HG02840 (cell line): Measurements from ENCODE around the gene MME.
"Not testable (repeated sequence)": the region's sequence is repeated elsewhere in the genome, so short reads cannot be mapped to it uniquely, and the experiment has no call there.

ENCODE experiments used
- ATAC-seq: cut with Tn5 transposase; IDR thresholded peaks from one replicate; pipeline ENCODE4 v1.9.1; 2021; ENCODE audit warnings: mild to moderate bottlenecking, moderate library complexity, moderate number of reproducible peaks; ENCODE audit not compliant: unreplicated experiment, low FRiP score

The MME gene

GRCh38 chr3:155188031-155188430 lies 107.9 kb downstream of the MME start:
- no peak for ATAC-seq

DNA sequence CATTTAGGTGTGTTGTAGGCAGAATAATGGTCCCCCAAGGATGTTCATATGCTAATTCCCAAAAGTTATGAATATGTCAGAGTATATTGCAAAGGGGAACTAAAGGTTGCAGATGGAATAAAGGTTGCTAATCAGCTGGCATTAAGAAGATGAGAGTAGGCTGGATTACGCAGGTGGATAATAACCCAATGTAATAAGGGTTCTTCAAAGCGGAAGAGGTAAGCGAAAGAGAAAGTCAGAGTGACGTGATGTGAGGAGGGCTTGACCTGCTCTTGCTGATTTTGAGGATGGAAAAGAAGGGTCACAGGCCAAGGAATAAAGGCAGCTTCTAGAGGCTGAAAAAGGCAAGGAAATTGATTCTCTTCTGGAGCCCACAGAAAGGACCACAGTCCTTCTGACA lies 109.4 kb downstream of the MME start:
- ATAC-seq = no peak

GRCh38 chr3:155190691-155191090 lies 110.6 kb downstream of the MME start:
- no peak for ATAC-seq

DNA sequence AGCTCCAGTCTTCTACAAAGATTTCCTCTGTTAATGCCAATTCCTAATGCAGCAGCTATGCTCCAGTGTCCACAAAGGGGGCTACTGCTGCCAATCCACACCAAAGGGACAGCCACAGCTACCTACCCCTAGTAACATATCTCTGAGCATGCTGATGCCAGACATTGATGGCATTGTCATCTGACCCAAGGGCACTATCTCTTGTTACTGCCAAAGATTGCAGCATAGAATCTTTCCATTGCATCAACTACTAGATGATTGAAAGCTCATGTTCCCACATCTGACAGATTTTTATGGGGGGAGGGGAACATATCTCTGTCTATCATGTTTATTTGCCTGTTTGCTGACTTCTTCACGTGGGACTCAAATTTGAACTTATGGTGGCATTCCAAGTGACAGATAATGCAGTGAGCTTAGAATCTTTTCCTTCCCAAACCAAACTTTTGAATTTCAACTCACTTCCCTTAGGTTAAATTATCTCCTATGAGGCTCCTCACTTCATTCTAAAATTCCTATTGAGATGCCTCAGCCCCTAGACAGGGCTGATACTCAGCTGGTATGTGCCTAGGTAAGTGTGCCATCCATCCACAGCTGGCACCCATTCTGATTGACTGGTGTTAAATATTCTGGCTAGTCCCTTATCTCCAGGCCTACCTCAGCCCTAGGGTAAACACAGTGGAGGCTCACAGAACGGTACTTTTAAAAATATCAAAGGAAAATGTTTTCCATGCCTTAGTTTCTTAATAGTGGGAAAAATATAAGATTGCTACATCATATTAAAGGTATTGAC lies 113.0 kb downstream of the MME start:
- ATAC-seq = no peak

DNA sequence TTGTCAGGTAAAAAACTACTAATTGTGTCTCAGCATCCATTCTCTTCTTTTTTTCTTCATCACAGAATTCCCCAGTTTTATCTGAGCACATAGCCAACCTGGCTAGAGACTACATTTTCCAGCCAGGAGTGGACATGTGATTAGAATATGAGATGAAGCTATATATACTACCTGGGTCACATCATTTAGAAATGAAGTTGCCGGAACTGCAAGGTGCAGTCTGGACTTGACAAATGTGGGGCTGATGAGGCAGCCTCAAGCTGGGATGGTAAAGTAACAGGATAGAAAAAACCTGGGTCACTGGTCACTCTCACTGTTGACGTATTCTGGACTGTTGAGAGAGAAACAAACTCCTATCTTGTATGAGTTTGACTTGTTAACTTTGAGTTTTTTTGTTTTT lies 113.7 kb downstream of the MME start:
- no peak for ATAC-seq

GRCh38 chr3:155194973-155195957 lies 115.1 kb downstream of the MME start:
- ATAC-seq = no peak

GRCh38 chr3:155196131-155197021 lies 116.3 kb downstream of the MME start:
- ATAC-seq = no peak

GRCh38 chr3:155197786-155198185 lies 117.7 kb downstream of the MME start:
- no peak for ATAC-seq

- ATAC-seq = no peak
These were observed 122.5 kb downstream of the MME start for GRCh38 chr3:155202626-155203025.

GRCh38 chr3:155204851-155205250 lies 124.7 kb downstream of the MME start:
- no peak for ATAC-seq

GRCh38 chr3:155208183-155208800 lies 128.2 kb downstream of the MME start:
- ATAC-seq = no peak

DNA sequence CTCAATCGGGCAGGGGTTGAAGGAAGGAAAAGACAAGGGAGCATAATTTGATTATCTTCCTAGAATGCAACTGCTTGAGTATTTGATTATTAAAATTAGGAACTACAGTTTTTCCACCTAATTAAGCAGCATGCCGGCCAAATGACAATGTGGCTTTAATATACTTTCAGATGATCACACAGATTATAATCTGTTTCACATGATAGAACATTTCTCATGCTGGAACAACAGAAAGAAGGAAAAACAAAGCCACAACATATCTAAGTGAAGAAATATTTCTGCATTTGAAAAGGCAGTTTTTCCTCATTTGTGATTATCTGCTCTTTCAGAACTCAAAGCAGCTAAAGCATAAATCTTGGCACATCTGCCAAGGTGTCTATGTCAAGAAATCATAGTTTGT lies 130.6 kb downstream of the MME start:
- no peak for ATAC-seq

DNA sequence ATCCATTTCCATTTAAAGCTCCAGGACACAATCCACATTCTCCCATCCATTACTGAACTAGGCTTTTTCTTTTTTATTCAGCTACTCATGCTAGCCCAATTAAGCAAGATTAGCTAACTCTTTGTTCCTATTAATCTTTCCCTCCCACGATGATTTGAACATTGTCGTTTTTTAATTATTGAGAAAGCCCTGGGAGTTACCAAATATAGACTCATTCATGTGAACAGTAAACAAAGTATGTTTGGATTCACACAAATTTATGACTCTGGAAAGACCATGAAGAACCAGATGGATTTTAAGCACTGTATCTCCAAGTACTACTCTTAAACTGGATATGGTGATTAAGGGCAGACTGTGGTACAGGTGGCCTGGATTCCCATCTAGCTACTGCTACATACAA lies 131.1 kb downstream of the MME start:
- no peak for ATAC-seq

- ATAC-seq = no peak
These were observed 131.8 kb downstream of the MME start for GRCh38 chr3:155211940-155212339.

DNA sequence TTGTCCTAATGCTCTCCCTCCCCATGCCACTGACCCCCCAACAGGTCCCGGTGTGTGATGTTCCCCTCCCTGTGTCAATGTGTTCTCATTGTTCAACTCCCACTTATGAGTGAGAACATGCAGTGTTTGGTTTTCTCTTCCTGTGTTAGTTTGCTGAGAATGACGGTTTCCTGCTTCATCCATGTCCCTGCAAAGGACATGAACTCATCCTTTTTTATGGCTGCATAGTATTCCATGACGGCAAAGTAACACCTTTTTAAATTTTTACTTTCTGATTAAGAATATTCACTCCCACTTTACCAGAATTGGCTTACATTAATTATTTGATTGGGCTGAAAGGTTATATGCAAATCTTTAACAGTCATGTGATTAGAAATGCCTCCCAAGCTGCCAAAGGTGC lies 135.9 kb downstream of the MME start:
- not testable (repeated sequence) for ATAC-seq

DNA sequence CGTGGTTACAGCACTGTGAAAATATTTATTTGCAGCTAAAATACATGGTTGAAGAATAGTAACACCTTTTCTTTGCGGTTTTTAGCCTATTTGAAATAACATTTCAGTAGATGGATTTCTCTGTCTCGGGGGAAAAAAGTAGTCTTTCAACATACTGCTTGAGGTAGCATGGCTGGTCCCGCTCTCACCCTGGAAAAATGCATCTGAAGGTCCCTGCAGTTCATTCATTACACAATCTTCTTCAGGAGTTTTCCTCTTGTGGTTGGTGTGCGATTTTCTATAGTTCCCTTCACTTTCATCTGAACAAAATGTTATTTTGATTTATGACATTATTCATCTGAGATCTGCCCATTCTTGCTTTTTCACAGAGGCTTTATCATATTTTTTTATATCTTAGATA lies 137.5 kb downstream of the MME start:
- no peak for ATAC-seq

- ATAC-seq = no peak
These were observed 138.3 kb downstream of the MME start for GRCh38 chr3:155218462-155218861.

- ATAC-seq = no peak
These were observed 139.0 kb downstream of the MME start for GRCh38 chr3:155219106-155219505.

- ATAC-seq = no peak
These were observed 145.3 kb downstream of the MME start for GRCh38 chr3:155225417-155225816.

- ATAC-seq = no peak
These were observed 147.0 kb downstream of the MME start for GRCh38 chr3:155227141-155227540.
